Measurements from ENCODE around the gene MMP24OS.

Gene MMP24OS

DNA sequence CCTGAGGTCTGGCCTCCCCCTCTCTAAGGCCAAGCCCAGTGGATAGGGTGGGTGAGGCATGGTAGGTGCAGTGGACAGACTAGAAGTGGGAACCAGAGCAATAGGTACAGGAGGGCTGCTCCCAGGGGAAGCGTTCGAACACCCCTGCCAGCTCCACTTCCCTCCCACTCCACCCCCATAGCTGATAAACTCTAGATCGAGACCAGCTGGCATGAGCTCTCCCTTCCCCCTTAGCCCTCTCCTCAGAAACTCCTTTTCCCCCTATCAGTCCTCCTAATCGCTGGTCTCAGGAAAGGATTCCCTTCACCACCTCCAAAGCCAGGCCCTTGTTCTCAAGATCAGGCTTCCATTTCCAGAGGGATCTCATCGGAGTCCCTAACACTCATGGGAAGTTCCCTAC lies 20.3 kb upstream of the MMP24OS start:
- Histone ChIP-seq H3K4me1 (ENCODE audit: control insufficient read depth, insufficient read depth, low read length, poor library complexity, severe bottlenecking) (no peaks in the 10 kb centered on the region), H3K27me3 (replicated peaks; ENCODE audit: control insufficient read depth, insufficient read depth, low read length, poor library complexity, severe bottlenecking) (no peaks in the 10 kb centered on the region), H3K27ac (ENCODE audit: insufficient read depth, low read length, poor library complexity, severe bottlenecking) (no peak overlapping the region), H3K4me3 (ENCODE audit: insufficient read depth, low read depth, low read length, poor library complexity, severe bottlenecking) (no peak overlapping the region), H3K9me3 (ENCODE audit: control insufficient read depth, low read length) (no peaks in the 10 kb centered on the region), H3K36me3 (ENCODE audit: control insufficient read depth, insufficient read depth, low read length) (no peaks in the 10 kb centered on the region)
- no peak for DNase-seq

DNA sequence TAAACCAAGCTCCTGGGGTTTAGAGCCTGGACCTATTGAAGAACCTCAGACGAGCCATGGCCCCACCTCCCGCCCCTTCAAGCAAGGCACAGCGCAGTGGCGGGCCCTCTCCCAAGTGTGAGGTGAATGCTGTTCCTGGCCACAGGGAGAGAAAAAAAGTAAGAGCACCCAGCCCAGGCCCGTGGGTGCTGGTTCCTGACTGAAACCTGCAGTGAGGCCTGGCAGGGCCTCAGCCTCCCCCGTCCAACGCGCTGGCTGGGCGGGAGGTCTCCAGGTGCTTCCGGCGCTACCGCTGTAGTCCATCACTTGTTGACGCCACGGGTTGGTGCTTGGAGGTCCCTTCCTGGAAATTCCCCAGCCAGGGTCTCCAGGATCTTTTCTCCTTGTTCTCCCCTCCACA lies 19.8 kb upstream of the MMP24OS start:
- Histone ChIP-seq H3K9me3 (ENCODE audit: control insufficient read depth, low read length) (no peaks in the 10 kb centered on the region), H3K27ac (ENCODE audit: insufficient read depth, low read length, poor library complexity, severe bottlenecking) (no peak overlapping the region), H3K4me3 (ENCODE audit: insufficient read depth, low read depth, low read length, poor library complexity, severe bottlenecking) (no peak overlapping the region), H3K36me3 (ENCODE audit: control insufficient read depth, insufficient read depth, low read length) (no peaks in the 10 kb centered on the region), H3K4me1 (ENCODE audit: control insufficient read depth, insufficient read depth, low read length, poor library complexity, severe bottlenecking) (no peaks in the 10 kb centered on the region), H3K27me3 (replicated peaks; ENCODE audit: control insufficient read depth, insufficient read depth, low read length, poor library complexity, severe bottlenecking) (no peaks in the 10 kb centered on the region)
- no peak for DNase-seq

DNA sequence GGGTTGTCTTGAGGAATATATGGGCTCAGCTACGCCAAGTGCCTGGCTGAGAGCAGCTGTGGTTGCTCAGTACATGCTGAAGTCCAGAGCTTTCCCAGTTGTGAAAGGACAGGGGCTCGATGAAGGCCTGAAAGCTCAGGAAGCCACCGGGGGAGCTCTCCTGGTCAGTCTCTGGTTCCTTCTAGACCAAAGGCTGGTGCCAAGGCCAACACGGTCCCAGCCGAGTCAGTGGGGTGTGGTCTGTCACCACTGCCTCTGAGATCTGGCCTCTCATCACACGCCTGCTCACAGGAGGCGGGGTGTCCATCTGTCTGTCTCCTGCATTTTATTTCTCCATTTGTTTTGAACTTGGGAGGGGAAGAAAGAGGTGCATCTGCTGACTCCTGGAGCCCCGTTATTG lies 19.2 kb upstream of the MMP24OS start:
- no peak for DNase-seq
- Histone ChIP-seq H3K36me3 (ENCODE audit: control insufficient read depth, insufficient read depth, low read length) (no peaks in the 10 kb centered on the region), H3K27me3 (replicated peaks; ENCODE audit: control insufficient read depth, insufficient read depth, low read length, poor library complexity, severe bottlenecking) (no peaks in the 10 kb centered on the region), H3K4me3 (ENCODE audit: insufficient read depth, low read depth, low read length, poor library complexity, severe bottlenecking) (no peak overlapping the region), H3K4me1 (ENCODE audit: control insufficient read depth, insufficient read depth, low read length, poor library complexity, severe bottlenecking) (no peaks in the 10 kb centered on the region), H3K9me3 (ENCODE audit: control insufficient read depth, low read length) (no peaks in the 10 kb centered on the region), H3K27ac (ENCODE audit: insufficient read depth, low read length, poor library complexity, severe bottlenecking) (no peak overlapping the region)

DNA sequence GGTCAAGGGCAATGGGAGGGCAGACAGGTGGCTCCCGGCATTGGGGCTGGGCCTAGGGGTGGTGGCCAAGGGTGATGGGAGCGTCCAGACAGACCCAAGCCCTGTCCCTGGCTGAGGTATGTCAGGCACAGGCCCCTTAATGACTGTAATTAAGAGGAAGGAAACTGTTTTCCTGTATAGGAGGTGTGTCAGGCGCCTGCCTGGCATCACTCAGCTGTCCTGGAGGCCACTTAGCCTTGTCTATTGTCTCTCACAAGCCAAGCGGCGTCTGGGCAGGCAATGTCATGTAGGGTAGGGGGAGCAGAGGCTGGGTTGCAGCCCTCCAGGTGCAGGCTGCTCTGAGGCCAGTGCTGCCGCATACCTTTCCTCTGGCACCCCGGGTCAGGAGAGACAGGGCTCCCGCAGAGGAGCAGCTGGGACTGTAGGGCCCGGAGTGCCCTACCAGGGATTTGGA lies 18.2 kb upstream of the MMP24OS start:
- Histone ChIP-seq H3K36me3 (ENCODE audit: control insufficient read depth, insufficient read depth, low read length) (no peaks in the 10 kb centered on the region), H3K4me3 (ENCODE audit: insufficient read depth, low read depth, low read length, poor library complexity, severe bottlenecking) (no peak overlapping the region), H3K9me3 (ENCODE audit: control insufficient read depth, low read length) (no peaks in the 10 kb centered on the region), H3K4me1 (ENCODE audit: control insufficient read depth, insufficient read depth, low read length, poor library complexity, severe bottlenecking) (no peaks in the 10 kb centered on the region), H3K27ac (ENCODE audit: insufficient read depth, low read length, poor library complexity, severe bottlenecking) (no peak overlapping the region), H3K27me3 (replicated peaks; ENCODE audit: control insufficient read depth, insufficient read depth, low read length, poor library complexity, severe bottlenecking) (no peaks in the 10 kb centered on the region)
- DNase-seq, result no peak

DNA sequence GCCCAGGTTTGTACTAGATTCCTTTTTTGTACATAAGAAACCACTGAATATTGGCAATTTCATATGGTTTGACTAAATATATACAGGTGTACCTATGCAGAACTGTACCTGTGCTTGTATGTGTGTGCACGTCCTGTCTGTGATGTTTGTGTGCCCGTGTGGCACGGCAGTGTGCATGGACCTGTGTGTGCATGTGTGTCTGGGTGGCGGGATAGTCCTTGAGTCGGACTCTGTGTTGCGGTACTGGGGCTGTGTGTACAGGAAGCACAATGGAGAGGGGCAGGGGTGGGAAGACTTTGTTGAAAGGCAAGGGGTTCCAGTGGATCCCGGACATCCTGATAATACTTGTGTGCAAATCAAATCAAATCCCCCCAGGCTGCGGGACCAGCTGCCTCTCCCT lies 17.8 kb upstream of the MMP24OS start:
- Histone ChIP-seq H3K36me3 (ENCODE audit: control insufficient read depth, insufficient read depth, low read length) (no peaks in the 10 kb centered on the region), H3K27me3 (replicated peaks; ENCODE audit: control insufficient read depth, insufficient read depth, low read length, poor library complexity, severe bottlenecking) (no peaks in the 10 kb centered on the region), H3K27ac (ENCODE audit: insufficient read depth, low read length, poor library complexity, severe bottlenecking) (no peak overlapping the region), H3K4me1 (ENCODE audit: control insufficient read depth, insufficient read depth, low read length, poor library complexity, severe bottlenecking) (no peaks in the 10 kb centered on the region), H3K4me3 (ENCODE audit: insufficient read depth, low read depth, low read length, poor library complexity, severe bottlenecking) (no peak overlapping the region), H3K9me3 (ENCODE audit: control insufficient read depth, low read length) (no peaks in the 10 kb centered on the region)
- DNase-seq, result no peak

DNA sequence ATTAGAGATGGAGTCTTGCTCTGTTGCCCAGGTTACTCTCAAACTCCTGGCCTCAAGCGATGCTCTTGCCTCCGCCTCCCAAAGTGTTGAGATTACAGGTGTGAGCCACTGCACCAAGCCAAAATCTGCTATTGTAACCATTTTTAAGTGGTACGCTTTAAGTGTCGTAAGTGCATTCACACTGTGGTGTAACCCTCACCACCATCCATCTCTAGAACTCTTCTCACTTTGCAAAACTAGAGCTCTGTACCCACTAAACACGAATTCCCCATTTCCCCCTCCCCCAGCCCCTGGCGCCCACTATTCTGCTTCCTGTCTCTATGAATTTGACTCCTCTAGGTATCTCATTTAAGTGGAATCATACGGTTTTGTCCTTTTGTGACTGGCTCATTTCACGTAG lies 17.1 kb upstream of the MMP24OS start:
- Histone ChIP-seq H3K9me3 (ENCODE audit: control insufficient read depth, low read length) (no peaks in the 10 kb centered on the region), H3K4me3 (ENCODE audit: insufficient read depth, low read depth, low read length, poor library complexity, severe bottlenecking) (no peak overlapping the region), H3K27me3 (replicated peaks; ENCODE audit: control insufficient read depth, insufficient read depth, low read length, poor library complexity, severe bottlenecking) (no peaks in the 10 kb centered on the region), H3K4me1 (ENCODE audit: control insufficient read depth, insufficient read depth, low read length, poor library complexity, severe bottlenecking) (no peaks in the 10 kb centered on the region), H3K27ac (ENCODE audit: insufficient read depth, low read length, poor library complexity, severe bottlenecking) (no peak overlapping the region), H3K36me3 (ENCODE audit: control insufficient read depth, insufficient read depth, low read length) (no peaks in the 10 kb centered on the region)
- DNase-seq, result no peak

DNA sequence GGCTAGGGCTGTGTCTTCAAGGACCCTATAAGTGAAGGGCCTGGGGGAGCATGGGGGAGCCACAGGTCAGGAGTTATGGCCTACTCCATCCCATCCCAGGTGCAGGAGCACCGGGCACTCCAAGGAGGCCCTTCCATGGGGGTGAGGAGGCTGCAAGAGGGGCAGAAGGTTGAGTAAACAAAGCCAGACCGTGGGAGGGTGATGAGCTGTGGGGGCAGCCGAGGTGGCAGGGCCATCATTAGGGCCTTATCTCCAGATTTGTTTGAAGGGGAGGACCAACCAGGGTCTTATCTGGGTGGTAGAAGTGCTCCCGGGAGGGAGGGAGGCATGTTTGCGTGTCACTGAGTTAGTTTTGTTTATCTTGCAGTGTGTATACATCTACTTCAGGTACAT lies 16.4 kb upstream of the MMP24OS start:
- no peak overlapping the region for H3K27ac ChIP-seq (ENCODE audit: insufficient read depth, low read length, poor library complexity, severe bottlenecking)
- no peaks in the 10 kb centered on the region for H3K9me3 ChIP-seq (ENCODE audit: control insufficient read depth, low read length)
- no peaks in the 10 kb centered on the region for H3K27me3 ChIP-seq (replicated peaks; ENCODE audit: control insufficient read depth, insufficient read depth, low read length, poor library complexity, severe bottlenecking)
- H3K4me3 ChIP-seq (ENCODE audit: insufficient read depth, low read depth, low read length, poor library complexity, severe bottlenecking), result no peak overlapping the region
- H3K36me3 ChIP-seq (ENCODE audit: control insufficient read depth, insufficient read depth, low read length), result no peaks in the 10 kb centered on the region
- no peaks in the 10 kb centered on the region for H3K4me1 ChIP-seq (ENCODE audit: control insufficient read depth, insufficient read depth, low read length, poor library complexity, severe bottlenecking)
- DNase-seq, result no peak

DNA sequence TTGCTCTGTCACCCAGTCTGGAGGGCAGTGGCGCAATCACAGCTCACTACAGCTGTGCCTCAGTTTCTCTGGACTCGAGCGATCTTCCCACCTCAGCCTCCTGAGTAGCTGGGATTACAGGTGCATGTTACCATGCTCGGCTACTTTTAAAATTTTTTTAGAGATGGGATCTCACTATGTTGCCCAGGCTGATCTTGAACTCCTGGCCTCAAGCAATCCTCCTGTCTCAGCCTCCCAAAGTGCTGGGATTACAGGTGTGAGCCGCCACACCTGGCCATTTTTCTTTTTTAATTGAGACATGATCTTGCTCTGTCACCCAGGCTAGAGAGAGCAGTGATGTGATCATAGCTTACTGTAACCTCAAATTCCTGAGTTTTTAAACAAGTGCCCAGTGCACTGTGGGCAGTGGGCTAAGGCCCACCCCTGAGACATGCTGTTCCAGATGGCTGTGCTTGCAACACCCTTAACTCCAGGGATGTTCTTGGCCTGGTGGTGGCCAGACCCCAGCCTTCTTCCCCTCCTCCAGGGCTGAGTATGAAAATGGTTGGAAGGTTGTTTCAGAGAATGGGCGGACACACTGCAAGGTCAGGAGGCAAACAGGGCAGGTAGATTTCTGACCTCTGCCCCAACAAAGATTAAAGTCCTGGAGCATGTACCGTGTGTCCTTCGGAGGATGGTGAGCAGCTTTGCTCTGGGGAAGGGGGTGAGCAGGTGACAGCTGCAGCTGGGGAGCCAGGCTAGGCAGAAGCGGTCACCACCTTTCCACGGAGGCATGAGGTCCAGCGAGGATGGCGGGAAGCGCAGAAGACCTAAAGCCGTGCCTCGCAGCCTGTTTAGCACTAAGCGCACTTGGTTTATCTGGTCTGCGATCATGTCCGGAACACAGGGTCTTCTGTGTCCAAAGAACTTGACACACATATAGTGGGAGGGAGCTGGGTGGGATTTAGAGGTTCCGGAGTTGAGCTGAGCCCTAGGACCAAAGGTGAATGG lies 15.7 kb upstream of the MMP24OS start:
- Histone ChIP-seq H3K27me3 (replicated peaks; ENCODE audit: control insufficient read depth, insufficient read depth, low read length, poor library complexity, severe bottlenecking) (no peaks in the 10 kb centered on the region), H3K4me1 (ENCODE audit: control insufficient read depth, insufficient read depth, low read length, poor library complexity, severe bottlenecking) (no peaks in the 10 kb centered on the region), H3K9me3 (ENCODE audit: control insufficient read depth, low read length) (no peaks in the 10 kb centered on the region), H3K4me3 (ENCODE audit: insufficient read depth, low read depth, low read length, poor library complexity, severe bottlenecking) (no peak overlapping the region), H3K36me3 (ENCODE audit: control insufficient read depth, insufficient read depth, low read length) (no peaks in the 10 kb centered on the region), H3K27ac (ENCODE audit: insufficient read depth, low read length, poor library complexity, severe bottlenecking) (no peak overlapping the region)
- no peak for DNase-seq

DNA sequence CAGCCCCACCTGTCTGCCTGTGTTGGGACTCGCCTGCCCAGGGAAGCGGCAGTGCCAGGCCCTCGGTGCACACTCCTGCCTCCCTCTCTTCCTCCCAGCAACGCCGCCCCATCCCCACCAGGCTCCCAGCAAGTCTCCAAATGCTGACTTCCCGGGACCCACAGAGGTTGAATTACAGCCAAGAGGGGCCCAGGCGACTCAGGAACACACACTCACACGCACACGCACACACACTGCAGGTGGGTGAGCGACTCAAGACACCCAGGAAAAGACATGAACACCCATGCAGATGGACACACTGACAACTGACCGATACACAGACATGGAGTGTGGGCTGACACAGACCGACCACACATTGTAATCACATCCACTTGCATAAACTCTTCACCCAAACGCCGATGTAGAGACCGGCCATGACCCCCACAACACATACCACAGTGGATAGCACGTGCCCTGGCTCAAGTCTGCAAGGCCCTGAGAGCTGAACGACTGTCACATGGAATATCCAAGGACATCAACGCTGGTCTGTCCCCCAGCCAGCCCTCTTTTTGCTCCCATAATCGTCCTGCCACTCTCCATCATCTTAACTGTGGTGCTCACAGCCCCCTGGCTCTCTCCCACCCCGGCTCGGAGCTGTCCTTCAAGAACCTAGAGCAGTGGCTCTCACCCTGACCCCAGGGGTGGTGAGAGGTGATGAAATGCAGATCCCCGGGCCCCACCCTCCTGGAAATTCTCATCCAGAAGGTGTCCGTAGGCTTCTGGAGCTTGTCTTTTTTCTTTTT lies 14.8 kb upstream of the MMP24OS start:
- no peaks in the 10 kb centered on the region for H3K4me1 ChIP-seq (ENCODE audit: control insufficient read depth, insufficient read depth, low read length, poor library complexity, severe bottlenecking)
- H3K36me3 ChIP-seq (ENCODE audit: control insufficient read depth, insufficient read depth, low read length), result no peaks in the 10 kb centered on the region
- no peak overlapping the region for H3K27ac ChIP-seq (ENCODE audit: insufficient read depth, low read length, poor library complexity, severe bottlenecking)

More for the DNA sequence above, 14.8 kb upstream of the MMP24OS start:
- no peak for DNase-seq
- Histone ChIP-seq H3K27me3 (replicated peaks; ENCODE audit: control insufficient read depth, insufficient read depth, low read length, poor library complexity, severe bottlenecking) (no peaks in the 10 kb centered on the region), H3K9me3 (ENCODE audit: control insufficient read depth, low read length) (no peaks in the 10 kb centered on the region), H3K4me3 (ENCODE audit: insufficient read depth, low read depth, low read length, poor library complexity, severe bottlenecking) (no peak overlapping the region)
